Psoas muscle (tissue), 8 donors: ENCODE data around the gene KIF1A. TPM values are rescaled to one million over a fixed set of nuclear protein-coding genes. Genes with fewer than 3 reads are reported as not detected.

Experiments used
- ATAC-seq, 4 donors: fragments of 200-7000 bp; cut with Tn5 transposase; one replicate each; pipeline ENCODE4 v1.9.1; 2020; ENCODE audit warnings: moderate library complexity in 3 of 4, mild to moderate bottlenecking in 2 of 4
- DNase-seq, 2 donors: peaks; one replicate each; pipeline ENCODE4 v3.0.0-alpha.2; 2020
- H3K27ac ChIP-seq: fragments of 200-600 bp; one replicate; pipeline ENCODE4 v1.8.0; 2022
- H3K27me3 ChIP-seq, 3 donors: fragments of 200-600 bp in 1 of 3; one replicate each; pipeline versions ENCODE4 v1.6.1 to v1.8.0; 2013 to 2022; ENCODE audit warnings: low read length in 2 of 3, mild to moderate bottlenecking in 2 of 3, moderate library complexity in 1 of 3; ENCODE audit not compliant: insufficient read depth in 3 of 3
- H3K36me3 ChIP-seq, 2 donors: fragments of 200-600 bp in 1 of 2; one replicate each; pipeline versions ENCODE4 v1.6.1 to v1.8.0; 2013 to 2022; ENCODE audit warnings: low read depth in 1 of 2, mild to moderate bottlenecking in 1 of 2, moderate library complexity in 1 of 2; ENCODE audit not compliant: insufficient read depth in 1 of 2
- H3K4me1 ChIP-seq: fragments of 200-600 bp; one replicate; pipeline ENCODE4 v1.8.0; 2022
- H3K4me3 ChIP-seq: fragments of 200-600 bp; one replicate; pipeline ENCODE4 v1.8.0; 2022; ENCODE audit warnings: mild to moderate bottlenecking
- H3K9me3 ChIP-seq: fragments of 200-600 bp; one replicate; pipeline ENCODE4 v1.8.0; 2022
- CTCF ChIP-seq: fragments of 200-600 bp; IDR thresholded peaks from one replicate; pipeline ENCODE4 v1.8.0; 2022; ENCODE audit warnings: antibody characterized with exemption
- WGBS, 3 donors: extraction: QIAGEN DNeasy Blood & Tissue Kit; methylation state at CpG; one replicate each; pipeline versions ENCODE4 v1.1.6 to v1.1.7; 2013; 5-methylcytosine and 5-hydroxymethylcytosine counted together
- intact Hi-C, 2 donors: fragments of 100-400 bp; cut with DNase I; formaldehyde crosslinking; loops; one replicate each; pipeline versions ENCODE4 v1.11.0 to v1.14.2; 2022
- polyA plus RNA-seq, 3 donors: library from polyadenylated mRNA; stranded (reverse); fragments of 200-250 nt; gene quantifications; one replicate each; pipeline ENCODE4 v1.2.3, GENCODE V29; 2013
- total RNA-seq, 4 donors: library from RNA; stranded (reverse); fragmentation: NEBNext Ultra II Directional in 2 of 4; extraction: Animal tissue kit (Norgen Biotek cat#: 25700) in 2 of 4; gene quantifications; one replicate each; pipeline versions ENCODE4 v1.2.1 to v1.2.4, GENCODE V29; 2021 to 2023
- donor health status: healthy with polysubstance abuse.
- donor health status: DM: no; HTN: no; CAD: no; lungs with moderate emphysema.
- donor health status: Bipolar disorder and iron deficiency.
- donor health status: healthy.
- donor health status: DM: yes; HTN: yes; CAD: no.
- donor health status: DM: no; HTN: no; CAD: no.
- donor health status: DM: no; HTN: no; CAD: no.
- donor health status: DM: yes; HTN: yes; CAD: no.

The KIF1A gene
- total and polyA plus RNA-seq, 7 donors: 0.01 to 1.2 (median 0.12) TPM; not detected in 2

GRCh38 chr2:240730501-240731177 is 89.4 kb downstream of the KIF1A start:
- intact Hi-C loops: no loop called here

GRCh38 chr2:240728827-240729226 is 91.2 kb downstream of the KIF1A start:
- H3K36me3 ChIP-seq: no peaks in the 10 kb centered on the region
- no peaks in the 10 kb centered on the region for H3K4me1 ChIP-seq
- DNase-seq (no peak), ATAC-seq (no peak)
- 84 to 89% (median 84%) methylated on average over 7 of the region's 7 CpGs for WGBS, 3 donors
- no peak overlapping the region for H3K27ac ChIP-seq
- intact Hi-C loops: no loop called here
- no peak for TF ChIP-seq CTCF
- H3K27me3 ChIP-seq: peaks cover 0 to 30% (median 11%) of the 10 kb centered on the region in 3 donors
- H3K4me3 ChIP-seq: no peak overlapping the region
- no peaks in the 10 kb centered on the region for H3K9me3 ChIP-seq

More at GRCh38 chr2:240730501-240731177, 89.4 kb downstream of the KIF1A start:
- H3K27ac ChIP-seq: no peak overlapping the region
- WGBS, 3 donors: 38 to 49% (median 40%) methylated on average over 10 of the region's 10 CpGs
- H3K9me3 ChIP-seq: no peaks in the 10 kb centered on the region
- no peaks in the 10 kb centered on the region for H3K36me3 ChIP-seq
- TF ChIP-seq CTCF: no peak
- no peak for DNase-seq
- peaks cover 0 to 30% (median 11%) of the 10 kb centered on the region in 3 donors for H3K27me3 ChIP-seq
- H3K4me1 ChIP-seq: no peaks in the 10 kb centered on the region
- no peak overlapping the region for H3K4me3 ChIP-seq
- ATAC-seq: peak in 1 of 4 donors; percentile 26

GRCh38 chr2:240728361-240728760 is 91.7 kb downstream of the KIF1A start:
- Histone ChIP-seq H3K27me3 (peaks cover 0 to 30% (median 11%) of the 10 kb centered on the region in 3 donors), H3K4me3 (no peak overlapping the region), H3K27ac (no peak overlapping the region), H3K4me1 (no peaks in the 10 kb centered on the region), H3K36me3 (no peaks in the 10 kb centered on the region), H3K9me3 (no peaks in the 10 kb centered on the region)
- DNase-seq (no peak), ATAC-seq (no peak)
- WGBS, 3 donors: 95 to 96% (median 95%) methylated on average over 10 of the region's 10 CpGs
- intact Hi-C loops: no loop called here
- TF ChIP-seq CTCF: no peak

GRCh38 chr2:240727913-240728312 is 92.1 kb downstream of the KIF1A start:
- Histone ChIP-seq H3K4me1 (no peaks in the 10 kb centered on the region), H3K4me3 (no peak overlapping the region), H3K27ac (no peak overlapping the region), H3K36me3 (no peaks in the 10 kb centered on the region), H3K9me3 (no peaks in the 10 kb centered on the region), H3K27me3 (peaks cover 0 to 30% (median 15%) of the 10 kb centered on the region in 3 donors)
- intact Hi-C loops: no loop called here
- no peak for ATAC-seq
- DNase-seq: no peak
- 88 to 90% (median 89%) methylated on average over 15 of the region's 15 CpGs for WGBS, 3 donors
- no peak for TF ChIP-seq CTCF

DNA sequence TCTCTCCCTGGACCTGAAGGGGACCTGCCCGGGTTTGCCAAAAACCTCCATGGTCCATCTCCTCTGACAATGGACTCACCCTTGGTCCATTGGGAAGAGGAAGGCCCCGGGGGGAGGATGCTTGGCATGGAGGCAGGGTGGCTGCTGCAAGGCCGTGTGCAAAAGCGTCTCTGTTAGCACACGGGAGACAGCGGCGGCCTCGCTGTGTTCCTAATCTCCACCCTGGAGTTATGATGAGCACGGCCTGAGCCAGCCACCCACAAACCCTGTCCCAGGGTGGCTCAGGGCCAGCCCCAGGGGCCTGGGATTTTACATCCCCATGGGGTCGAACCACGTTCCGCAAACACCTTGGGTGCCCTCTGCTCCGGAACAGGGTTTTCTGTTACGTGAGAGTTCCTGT is 92.6 kb downstream of the KIF1A start:
- Histone ChIP-seq H3K27me3 (peaks cover 0 to 30% (median 15%) of the 10 kb centered on the region in 3 donors), H3K4me1 (no peaks in the 10 kb centered on the region), H3K4me3 (no peak overlapping the region), H3K9me3 (no peaks in the 10 kb centered on the region), H3K36me3 (no peaks in the 10 kb centered on the region), H3K27ac (no peak overlapping the region)
- no peak for ATAC-seq
- 90 to 94% (median 90%) methylated on average over 14 of the region's 14 CpGs for WGBS, 3 donors
- TF ChIP-seq CTCF: no peak
- no peak for DNase-seq
- intact Hi-C loops: no loop called here
